Measurements from ENCODE around the gene PECR.
"Not testable (repeated sequence)": the region's sequence is repeated elsewhere in the genome, so short reads cannot be mapped to it uniquely, and the experiment has no call there.

PECR gene

GRCh38 chr2:216103213-216103612 lies 21.6 kb upstream of the PECR start:
- DNase-seq: no peak

DNA sequence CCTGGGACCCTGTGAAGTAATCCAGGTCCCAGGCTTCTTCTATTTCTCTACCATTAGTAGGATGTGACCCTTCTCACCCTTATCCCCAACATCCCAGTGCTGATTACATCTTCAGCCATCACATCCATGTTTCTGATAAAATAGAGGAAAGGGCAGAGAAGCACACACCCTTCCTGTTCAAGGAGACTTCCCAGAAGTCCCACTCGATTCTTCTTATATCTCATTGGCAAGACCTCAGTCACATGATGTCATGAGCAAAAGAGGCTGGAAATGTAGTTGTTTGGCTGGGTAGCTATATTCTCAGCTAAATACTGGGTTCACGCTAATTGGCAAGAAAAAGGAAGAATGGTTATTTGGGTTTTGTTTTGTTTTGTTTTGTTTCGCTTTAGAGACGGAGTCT lies 19.5 kb upstream of the PECR start:
- no peak for DNase-seq

GRCh38 chr2:216098421-216099334 lies 17.1 kb upstream of the PECR start:
- DNase-seq: no peak

- DNase-seq: no peak
These were observed 13.1 kb upstream of the PECR start for GRCh38 chr2:216094701-216095100.

DNA sequence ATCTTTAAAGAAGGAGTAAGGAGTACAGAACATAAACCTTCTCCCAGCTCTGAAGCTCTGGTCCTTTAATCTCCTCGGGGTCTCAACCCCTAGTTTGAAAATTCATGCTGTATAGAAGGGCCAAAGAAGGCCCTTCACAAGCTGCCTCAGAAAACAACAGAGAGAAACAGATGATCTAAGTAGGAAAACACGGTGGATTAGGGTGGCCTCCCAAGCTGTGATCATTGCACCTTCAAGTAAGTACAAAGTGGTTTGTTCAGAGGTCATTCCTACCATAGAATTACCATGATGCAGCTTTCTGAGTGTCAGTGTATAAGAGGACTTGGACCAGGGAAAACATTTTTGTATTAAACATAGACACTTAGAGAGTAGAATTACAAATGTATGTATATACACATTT lies 11.0 kb upstream of the PECR start:
- no peak for DNase-seq

DNA sequence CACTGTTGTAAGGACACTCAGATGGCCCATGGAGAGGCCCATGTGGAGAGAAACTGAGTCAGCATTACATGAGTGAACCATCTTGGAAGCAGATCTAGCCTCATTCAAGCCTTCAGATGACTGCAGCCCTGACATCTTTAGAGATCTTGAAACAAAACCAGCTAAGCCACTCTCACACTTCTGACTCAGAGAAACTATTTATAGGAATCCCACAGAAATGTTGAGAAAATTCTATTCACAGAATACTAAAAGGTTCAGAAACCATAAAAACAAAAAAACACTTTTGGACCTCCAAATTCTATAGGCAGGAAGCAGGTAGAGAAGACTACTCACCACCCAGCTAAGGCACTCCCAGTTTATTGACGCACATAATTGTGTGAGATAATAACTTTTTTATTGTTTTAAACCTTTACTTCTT lies 8.8 kb upstream of the PECR start:
- DNase-seq: no peak

GRCh38 chr2:216086207-216086893 lies 4.7 kb upstream of the PECR start:
- DNase-seq: no peak

- no peak for DNase-seq
These were observed 2.9 kb upstream of the PECR start for GRCh38 chr2:216084547-216084946.

DNA sequence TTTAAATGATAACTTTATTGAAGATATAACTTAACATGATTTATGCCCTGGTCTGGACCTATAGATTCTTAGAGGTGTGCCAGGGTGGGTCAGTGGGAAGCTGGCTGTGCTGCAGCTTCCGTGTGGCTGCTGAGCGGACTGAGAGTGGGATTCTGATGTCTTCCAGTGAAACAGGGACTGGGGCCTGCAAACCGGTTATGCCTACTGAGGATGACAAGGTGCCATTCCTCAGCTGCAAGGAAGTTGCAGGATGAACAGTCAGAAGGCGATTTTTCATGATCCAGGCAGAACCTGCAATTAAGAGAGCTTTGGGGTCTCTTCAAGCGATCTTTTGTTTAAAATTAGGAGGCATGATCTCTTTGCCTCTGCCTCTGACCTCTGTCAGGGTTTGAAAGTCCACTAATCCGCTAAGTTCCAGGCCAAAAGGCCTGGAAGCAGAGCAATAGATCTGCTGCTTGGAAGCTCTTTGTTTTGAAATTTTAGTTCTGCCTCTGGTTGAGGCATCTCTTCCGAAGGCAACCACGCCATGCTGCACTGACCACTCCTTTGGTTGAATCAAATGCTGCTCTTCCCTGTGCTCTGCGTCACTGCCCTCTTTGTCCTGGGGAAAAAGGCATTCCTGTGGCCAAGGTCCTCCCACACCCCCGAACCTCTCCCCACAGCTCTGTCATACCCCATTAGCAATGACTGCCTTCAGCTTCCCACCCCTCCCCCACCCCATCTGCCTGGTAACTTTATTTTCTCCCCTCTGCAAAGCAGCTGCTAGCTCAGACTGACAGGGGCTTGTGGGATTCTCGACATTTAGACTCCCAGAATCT lies 2.1 kb upstream of the PECR start:
- no peak for DNase-seq

- DNase-seq: no peak
These were observed 1.2 kb upstream of the PECR start for GRCh38 chr2:216082805-216083204.

DNA sequence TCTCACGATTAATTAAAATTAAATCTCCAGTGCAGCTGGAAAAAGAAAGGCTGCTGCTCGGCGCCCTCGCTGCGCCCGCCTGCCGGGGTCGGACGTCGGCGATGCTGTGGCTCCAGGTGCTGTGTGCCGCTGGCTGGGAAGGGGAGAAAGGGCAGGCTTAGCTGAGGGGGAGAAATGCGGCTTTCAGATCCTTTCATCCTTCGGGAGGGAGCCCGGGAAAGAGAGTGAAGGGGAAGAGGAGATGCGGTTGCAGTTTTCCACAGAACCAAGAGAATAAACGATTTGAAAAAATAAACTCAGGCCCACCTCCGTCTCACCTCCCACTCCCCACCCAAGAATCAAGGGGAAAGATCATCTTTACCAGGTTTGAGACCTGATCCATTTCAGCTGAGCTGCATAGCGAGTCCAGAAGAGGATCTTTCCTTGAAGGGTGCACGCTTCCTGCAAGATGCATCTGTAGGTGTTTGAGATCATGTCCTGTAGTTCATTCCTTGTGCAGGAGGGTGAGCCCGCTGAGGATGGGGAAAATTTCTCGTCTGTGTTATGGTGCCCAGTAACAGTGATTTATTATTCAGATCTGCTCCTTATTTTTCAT lies 605 bp upstream of the PECR start:
- no peak for DNase-seq

DNA sequence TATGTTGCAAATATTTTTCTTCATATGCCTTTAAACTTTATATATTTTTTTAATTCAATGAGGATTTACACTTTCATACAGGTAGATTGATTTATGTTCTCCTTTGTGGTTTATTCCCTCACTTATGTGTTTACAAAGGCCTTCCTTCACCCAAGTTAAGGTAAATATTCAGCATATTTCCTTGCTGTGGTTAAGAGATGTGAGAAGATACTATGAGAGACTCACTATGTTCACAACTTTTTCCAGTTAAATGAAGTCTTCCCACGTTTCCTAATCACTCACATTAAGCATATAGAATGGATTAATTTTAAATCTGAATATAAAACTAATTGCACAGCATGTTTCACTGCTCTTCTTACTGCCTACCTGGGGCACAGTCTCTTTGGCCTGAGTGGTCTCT lies 597 bp downstream of the PECR start:
- DNase-seq: no peak

DNA sequence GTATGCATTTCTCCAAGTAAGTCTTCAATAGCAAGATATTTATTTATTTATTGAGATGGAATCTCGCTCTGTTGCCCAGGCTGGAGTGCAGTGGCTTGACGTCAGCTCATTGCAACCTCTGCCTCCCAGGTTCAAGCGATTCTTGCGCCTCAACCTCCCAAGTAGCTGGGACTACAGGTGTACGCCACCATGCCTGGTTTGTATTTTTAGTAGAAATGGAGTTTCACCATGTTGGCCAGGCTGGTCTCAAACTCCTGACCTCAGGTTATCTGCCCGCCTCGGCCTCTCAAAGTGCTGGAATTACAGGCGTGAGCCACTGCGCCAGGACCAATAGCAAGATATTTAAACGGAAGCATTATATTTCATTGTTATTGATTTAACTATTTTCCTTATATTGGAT lies 1.6 kb downstream of the PECR start:
- not testable (repeated sequence) for DNase-seq

DNA sequence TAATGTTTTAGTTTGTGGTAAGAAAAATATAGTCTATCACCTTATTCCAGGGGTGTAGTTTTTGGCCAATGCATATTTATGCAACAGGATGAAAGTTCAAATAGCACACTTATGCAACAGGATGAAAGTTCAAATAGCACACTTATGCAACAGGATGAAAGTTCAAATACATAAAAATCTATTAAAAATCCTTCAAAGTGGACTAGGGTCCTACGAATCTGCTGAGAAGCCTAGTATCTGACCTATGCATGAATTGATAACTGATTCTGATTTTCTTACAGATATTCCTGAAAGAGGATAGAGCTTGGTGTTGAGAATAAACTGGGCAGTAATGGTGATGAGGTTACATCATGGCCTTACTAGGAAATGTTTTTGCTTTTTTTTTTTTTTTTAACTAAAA lies 2.8 kb downstream of the PECR start:
- DNase-seq: no peak

DNA sequence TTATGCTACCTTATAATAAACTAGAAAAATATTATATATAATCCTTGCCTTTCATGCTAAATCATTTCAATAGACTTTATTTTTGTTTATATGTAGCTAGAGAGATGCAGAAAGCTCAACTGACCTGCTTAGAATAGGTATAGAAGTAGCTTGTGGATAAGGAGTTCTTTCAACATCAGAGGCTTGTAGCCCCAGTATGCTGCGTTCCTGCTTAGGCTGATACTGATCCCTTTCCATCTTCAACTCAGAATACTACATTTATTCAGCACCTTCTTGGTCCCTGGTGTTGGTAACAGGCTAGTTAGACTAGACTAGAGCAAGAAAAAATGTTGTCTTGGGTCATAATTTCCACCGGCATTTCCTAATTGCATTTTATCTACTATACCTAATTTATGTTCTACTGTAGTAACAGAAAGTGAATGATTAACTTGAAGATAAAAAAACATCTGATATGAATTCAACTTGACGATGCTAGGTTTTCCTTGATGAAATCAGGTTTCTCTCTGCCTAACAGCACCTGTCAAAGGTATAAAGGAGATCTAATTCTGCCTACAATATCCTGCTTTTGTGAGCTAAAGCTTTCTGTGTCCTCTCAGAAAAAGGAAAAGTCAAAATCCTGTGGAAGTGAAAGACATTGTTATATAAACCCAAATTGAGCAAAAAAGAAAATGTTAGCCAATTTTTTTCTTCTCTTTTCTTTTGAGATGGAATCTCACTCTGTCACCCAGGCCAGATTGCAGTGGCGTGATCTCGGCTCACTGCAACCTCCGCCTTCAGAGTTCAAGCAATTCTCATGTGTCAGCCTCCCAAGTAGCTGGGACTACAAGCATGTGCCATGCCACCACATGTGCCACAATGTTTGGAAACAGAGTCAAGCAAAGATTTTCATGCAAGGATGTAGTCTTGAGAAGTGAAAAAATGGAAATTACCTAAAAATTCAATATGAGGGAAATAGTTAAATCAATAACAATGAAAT lies 5.8 kb downstream of the PECR start:
- no peak for DNase-seq

DNA sequence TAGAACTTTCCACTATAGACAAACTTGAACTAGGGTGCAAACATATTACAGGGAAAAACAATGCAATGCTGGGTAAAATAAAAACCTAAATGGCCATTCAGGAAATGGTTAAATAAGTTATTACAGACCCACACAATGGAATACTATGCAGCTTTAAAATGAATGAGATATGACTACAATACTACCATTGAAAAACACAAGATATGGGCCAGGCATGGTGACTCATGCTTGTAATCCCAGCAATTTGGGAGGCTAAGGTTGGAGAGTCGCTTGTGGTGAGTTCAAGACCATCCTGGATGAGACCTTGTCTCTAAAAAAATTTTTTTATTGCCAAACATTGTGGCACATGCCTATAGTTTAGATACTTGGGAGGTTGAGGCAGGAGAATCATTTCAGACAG lies 6.8 kb downstream of the PECR start:
- no peak for DNase-seq

- no peak for DNase-seq
These were observed 7.2 kb downstream of the PECR start for GRCh38 chr2:216074380-216074779.

DNA sequence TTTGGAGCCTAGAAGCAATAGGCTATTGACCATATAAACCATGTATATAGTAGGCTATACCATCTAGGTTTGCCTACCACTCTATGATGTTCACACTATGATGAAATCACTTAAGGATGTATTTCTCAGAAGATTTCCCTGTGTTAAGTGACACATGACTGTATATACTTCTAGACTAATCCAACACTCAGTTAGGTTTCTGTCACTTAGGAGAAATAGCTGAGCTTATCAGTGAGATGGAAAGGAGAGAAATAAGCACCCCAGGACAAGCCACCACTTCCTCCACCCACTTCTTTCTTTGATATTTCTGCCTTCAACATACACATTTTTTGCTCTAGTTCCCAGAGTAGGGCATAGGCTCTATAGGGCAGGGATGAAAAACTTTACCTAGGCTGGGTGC lies 7.8 kb downstream of the PECR start:
- no peak for DNase-seq

DNA sequence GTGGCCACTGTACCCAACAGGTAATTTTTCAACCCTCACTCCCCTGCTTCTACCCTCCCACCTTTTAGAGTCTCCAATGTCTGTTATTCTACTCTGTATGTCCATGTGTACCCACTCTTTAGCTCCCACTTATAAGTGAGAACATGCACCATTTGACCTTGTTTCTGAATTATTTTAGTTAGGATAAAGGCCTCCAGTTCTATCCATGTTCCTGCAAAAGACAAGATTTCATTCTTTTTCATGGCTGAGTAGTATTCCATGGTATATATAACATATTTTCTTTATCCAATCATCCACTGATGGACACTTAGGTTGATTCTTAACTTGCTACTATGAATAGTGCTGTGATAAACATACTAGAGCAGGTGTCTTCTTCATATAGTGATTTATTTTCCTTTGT lies 9.1 kb downstream of the PECR start:
- DNase-seq: no peak

GRCh38 chr2:216071111-216071851 lies 10.3 kb downstream of the PECR start:
- DNase-seq: no peak

- DNase-seq: no peak
These were observed 11.4 kb downstream of the PECR start for GRCh38 chr2:216070195-216070594.
